WTC11 (cell line): ENCODE data around the gene OR2A2.

ENCODE experiments used
- E2F4 ChIP-seq: sonication (generic); formaldehyde crosslinking; IDR thresholded peaks from 2 replicates; pipeline ENCODE4 v1.8.1; 2022; ENCODE audit warnings: low read depth, mild to moderate bottlenecking, moderate library complexity, missing genetic modification reagents, borderline replicate concordance
- FOXJ3 ChIP-seq: sonication (generic); formaldehyde crosslinking; IDR thresholded peaks from 2 replicates; pipeline ENCODE4 v1.9.0; 2021; ENCODE audit warnings: missing genetic modification reagents, mild to moderate bottlenecking, borderline replicate concordance
- TF ChIP-seq, protein P1 (sequence below): fragments of 200-600 bp; IDR thresholded peaks from 2 replicates; pipeline ENCODE4 v1.8.0; 2022; ENCODE audit warnings: antibody characterized with exemption

GRCh38 chr7:144063710-144064109, 45.7 kb upstream of the OR2A2 start:
- TF ChIP-seq E2F4 (CRISPR knock-in tag) (no peak), FOXJ3 (CRISPR knock-in tag) (no peak)
- TF ChIP-seq, protein P1, sequence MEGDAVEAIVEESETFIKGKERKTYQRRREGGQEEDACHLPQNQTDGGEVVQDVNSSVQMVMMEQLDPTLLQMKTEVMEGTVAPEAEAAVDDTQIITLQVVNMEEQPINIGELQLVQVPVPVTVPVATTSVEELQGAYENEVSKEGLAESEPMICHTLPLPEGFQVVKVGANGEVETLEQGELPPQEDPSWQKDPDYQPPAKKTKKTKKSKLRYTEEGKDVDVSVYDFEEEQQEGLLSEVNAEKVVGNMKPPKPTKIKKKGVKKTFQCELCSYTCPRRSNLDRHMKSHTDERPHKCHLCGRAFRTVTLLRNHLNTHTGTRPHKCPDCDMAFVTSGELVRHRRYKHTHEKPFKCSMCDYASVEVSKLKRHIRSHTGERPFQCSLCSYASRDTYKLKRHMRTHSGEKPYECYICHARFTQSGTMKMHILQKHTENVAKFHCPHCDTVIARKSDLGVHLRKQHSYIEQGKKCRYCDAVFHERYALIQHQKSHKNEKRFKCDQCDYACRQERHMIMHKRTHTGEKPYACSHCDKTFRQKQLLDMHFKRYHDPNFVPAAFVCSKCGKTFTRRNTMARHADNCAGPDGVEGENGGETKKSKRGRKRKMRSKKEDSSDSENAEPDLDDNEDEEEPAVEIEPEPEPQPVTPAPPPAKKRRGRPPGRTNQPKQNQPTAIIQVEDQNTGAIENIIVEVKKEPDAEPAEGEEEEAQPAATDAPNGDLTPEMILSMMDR = peak; percentile 71
